ENCODE results near the gene NUDT1. TPM values are rescaled to one million over a fixed set of nuclear protein-coding genes. Genes with fewer than 3 reads are reported as not detected.

Gene NUDT1
- total RNA-seq (2021): 80.3 and 84.7 TPM in 2 replicates
- long read RNA-seq, transcript NUDT1-201 (4 exons, 698 nt): minor isoform, 7 of 23 reads
- long read RNA-seq, transcript NUDT1-206 (3 exons, 714 nt): major isoform, 10 of 23 reads
- long read RNA-seq, partial matches to known transcripts: 0 of 23 reads
- long read RNA-seq, other reads (novel, unspliced or antisense): 1 of 23 reads

GRCh38 chr7:2241580-2242540 lies at the start of gene NUDT1, which contains the start of gene MRM2:
NUDT1 (plus strand) TSS chr7:2242226; CDS start chr7:2244575, 2,349 bp downstream.
MRM2 (minus strand) TSS chr7:2242205; CDS start chr7:2242169, 36 bp downstream.
- H3K79me2 ChIP-seq (ENCODE audit: insufficient read depth, low read length): peaks cover 6% of the 10 kb centered on the region; the same call in 1 of the 2 replicates
- H3K9ac ChIP-seq (ENCODE audit: extremely low read depth, insufficient read length, low read length): peak within 1 kb of the TSS; percentile 74
- no peaks in the 10 kb centered on the region for H3K79me1 ChIP-seq (ENCODE audit: insufficient read depth, low read depth, low read length, poor library complexity, severe bottlenecking)
- no peaks in the 10 kb centered on the region for H3K27me3 ChIP-seq (ENCODE audit: insufficient read depth, low read length)
- peaks cover 18 to 43% (median 35%) of the 10 kb centered on the region in 3 experiments for H3K36me3 Mint-ChIP-seq (ENCODE audit: insufficient read depth in 1 of 3, low read depth in 3 of 3)
- no peak within 1 kb of the TSS for H4K91ac ChIP-seq (ENCODE audit: insufficient read length, low read depth, low read length)
- peaks cover 11 to 12% of the 10 kb centered on the region in 2 experiments for H3K4me1 Mint-ChIP-seq
- peak within 1 kb of the TSS; percentile 73 for H3K14ac ChIP-seq (ENCODE audit: insufficient read depth, low read length)
- H3K9me3 ChIP-seq (ENCODE audit: control insufficient read depth, low read depth, low read length): no peaks in the 10 kb centered on the region
- H3K27me3 Mint-ChIP-seq (ENCODE audit: low read depth): no peaks in the 10 kb centered on the region; the same call in 1 of the 2 replicates
- H4K8ac ChIP-seq (replicated peaks; ENCODE audit: insufficient read length, low read depth, low read length): no peak within 1 kb of the TSS
- H3K4me1 ChIP-seq (ENCODE audit: insufficient read depth, low read length): no peaks in the 10 kb centered on the region; the same call in 1 of the 2 replicates
- H3K4ac ChIP-seq (ENCODE audit: low read depth, low read length): no peak within 1 kb of the TSS
- no peak within 1 kb of the TSS for H2AFZ ChIP-seq (ENCODE audit: low read length)
- H2BK20ac ChIP-seq (ENCODE audit: low read depth, low read length, poor library complexity, severe bottlenecking): no peak within 1 kb of the TSS
- no peak within 1 kb of the TSS for H3T11ph ChIP-seq (ENCODE audit: low read length)
- no peak within 1 kb of the TSS for H3K27ac ChIP-seq (ENCODE audit: insufficient read length, low read depth, low read length)
- DNase-seq: peak; percentile 85
- H3K4me2 ChIP-seq (ENCODE audit: insufficient read depth, insufficient read length, low read length): peak within 1 kb of the TSS; percentile 89
- H2BK12ac ChIP-seq (ENCODE audit: insufficient read length, low read depth, low read length): no peak within 1 kb of the TSS
- no peak within 1 kb of the TSS for H2BK5ac ChIP-seq (ENCODE audit: insufficient read length, low read length)
- H2AK5ac ChIP-seq (ENCODE audit: insufficient read length, low read length): no peak within 1 kb of the TSS
- no peak within 1 kb of the TSS; the same call in 1 of the 2 replicates for H2BK15ac ChIP-seq (ENCODE audit: low read depth, low read length)
- peak within 1 kb of the TSS; percentile 55 to 98 (median 97); a peak in 6 of 7 replicates for H3K27ac Mint-ChIP-seq
- no peaks in the 10 kb centered on the region for H4K20me1 ChIP-seq (ENCODE audit: control insufficient read depth, insufficient read depth, insufficient read length)
- H3K23me2 ChIP-seq (ENCODE audit: insufficient read length, low read depth, low read length, poor library complexity, severe bottlenecking): peaks cover 7% of the 10 kb centered on the region
- no peak within 1 kb of the TSS for H2BK120ac ChIP-seq (ENCODE audit: low read depth, low read length, poor library complexity, severe bottlenecking)
- H3K9me3 Mint-ChIP-seq: no peaks in the 10 kb centered on the region
- H3K18ac ChIP-seq (ENCODE audit: insufficient read length, low read depth, low read length): peak within 1 kb of the TSS; percentile 61
- H3K4me3 Mint-ChIP-seq: peak within 1 kb of the TSS; percentile 92 to 96
- no CpG with 5 or more reads among the region's 81 CpGs for WGBS (ENCODE audit: extremely low coverage, insufficient read length, low lambda C conversion rate)
- TF ChIP-seq CTCF (conservative IDR thresholded peaks at IDR 0.05): no peak
- H3K56ac ChIP-seq (ENCODE audit: insufficient read length, low read depth, low read length): no peak within 1 kb of the TSS
- H4K5ac ChIP-seq (ENCODE audit: insufficient read length, low read depth, low read length): no peak within 1 kb of the TSS
- H3K23ac ChIP-seq (ENCODE audit: insufficient read length, low read depth, low read length): no peak within 1 kb of the TSS
